K562 (cell line): ENCODE data around the gene MEIOB.

ENCODE experiments used
- POLR2A ChIP-seq: fragments of 450-650 bp; conservative IDR thresholded peaks from 2 replicates; pipeline ENCODE4 v1.6.1; 2016
- RFX5 ChIP-seq: IDR thresholded peaks from 2 replicates; pipeline ENCODE4 v1.6.1; 2011; ENCODE audit warnings: low read depth, mild to moderate bottlenecking, improper control_type of control experiment, low read length

GRCh38 chr16:1787056-1787321, 85.0 kb downstream of the MEIOB start:
- TF ChIP-seq RFX5 = no peak
- TF ChIP-seq POLR2A = no peak
